Measurements from ENCODE around the gene TRIM52. TPM values are rescaled to one million over a fixed set of nuclear protein-coding genes. Genes with fewer than 3 reads are reported as not detected.
"Not testable (repeated sequence)": the region's sequence is repeated elsewhere in the genome, so short reads cannot be mapped to it uniquely, and the experiment has no call there.

TRIM52 gene
- total RNA-seq, 2 experiments from 2014 or later = 10.4 TPM

DNA sequence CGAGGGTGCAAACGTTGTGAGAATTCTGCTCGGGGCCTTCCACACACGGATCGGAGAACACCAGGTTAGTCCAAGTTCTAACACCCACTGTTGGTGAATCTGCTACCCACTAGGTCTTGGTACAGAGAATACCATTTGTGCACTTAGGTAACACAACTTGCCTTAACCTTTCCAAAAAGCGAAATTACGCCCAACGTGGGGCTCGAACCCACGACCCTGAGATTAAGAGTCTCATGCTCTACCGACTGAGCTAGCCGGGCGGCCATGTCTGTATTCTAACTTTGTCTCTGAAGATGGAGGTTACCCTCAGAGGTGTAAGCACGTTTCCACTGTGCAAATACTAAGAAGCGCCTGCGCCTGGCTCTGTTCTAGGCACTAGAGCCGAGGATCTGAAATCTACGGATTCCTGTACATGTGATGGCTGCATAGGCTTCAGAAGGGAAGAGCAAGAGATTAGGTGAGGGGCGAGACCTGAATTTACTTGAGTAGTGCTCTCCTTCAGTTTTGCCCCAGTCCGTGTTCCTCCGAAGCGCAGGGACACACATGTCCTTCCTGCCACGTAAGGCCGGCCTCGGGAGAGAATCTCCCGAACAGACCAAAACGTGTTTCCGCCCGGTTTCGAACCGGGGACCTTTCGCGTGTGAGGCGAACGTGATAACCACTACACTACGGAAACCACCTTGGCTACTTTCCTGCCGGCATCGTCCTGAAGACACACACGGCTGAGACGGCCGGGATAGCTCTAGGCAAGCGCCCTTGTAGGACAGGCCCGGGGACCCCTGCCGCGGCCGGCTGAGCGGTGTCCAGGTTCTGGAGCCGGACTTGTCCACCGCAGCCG is 38.9 kb downstream of the TRIM52 start:
- ChIA-PET POLR2A (interaction anchor here (0.6 to 7.1 kb wide), 6 partner anchors 14 to 37 kb away, joined by 3 to 33 read pairs (median 9); partner anchors contain the start of gene RACK1), CTCF (interaction anchor here (0.8 to 2.1 kb wide), 8 partner anchors 15 to 37 kb away, joined by 3 to 11 read pairs (median 5); partner anchors contain the start of gene TRIM7)

DNA sequence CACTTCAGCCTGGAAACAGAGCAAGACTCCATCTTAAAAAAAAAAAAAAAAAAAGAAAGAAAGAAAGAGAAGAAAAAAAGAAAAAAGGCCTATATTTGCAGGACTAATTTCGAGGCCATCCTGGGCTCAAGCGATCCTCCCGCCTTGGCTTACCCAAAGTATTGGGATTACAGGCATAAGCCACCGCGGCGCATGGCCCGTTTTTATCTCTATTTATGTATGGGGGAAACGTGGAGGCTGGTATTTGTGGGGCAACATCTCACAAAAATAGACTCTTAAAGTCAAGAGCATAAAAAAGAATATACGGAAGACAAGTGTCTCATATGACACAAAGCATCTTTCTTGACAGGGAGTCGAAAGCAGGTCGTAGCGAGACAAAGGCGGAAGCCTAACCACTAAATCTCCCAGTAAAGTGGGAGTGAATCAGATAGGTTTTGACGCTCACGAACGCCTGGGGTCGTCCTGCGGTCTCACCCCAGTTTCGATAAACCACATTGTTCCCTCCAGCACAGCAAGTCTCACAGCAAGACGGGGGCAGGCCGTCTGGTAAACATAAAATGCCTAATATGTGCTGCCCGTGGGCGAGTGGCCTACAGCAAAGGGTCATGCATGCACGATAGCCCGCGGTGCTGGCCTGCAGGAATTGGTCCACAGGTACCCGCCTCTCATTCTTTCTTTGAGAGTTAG is 39.7 kb downstream of the TRIM52 start:
- ChIA-PET POLR2A (interaction anchor here (1.0 to 7.1 kb wide), 2 partner anchors 15 to 36 kb away, joined by 3 to 33 read pairs; no protein-coding TSS in a partner anchor), CTCF (interaction anchor here (1.0 to 2.1 kb wide), 5 partner anchors 13 to 37 kb away, joined by 4 to 11 read pairs (median 4); partner anchors contain the start of gene TRIM7)

- POLR2A ChIA-PET = no interaction called here
- CTCF ChIA-PET = interaction anchor here (0.6 to 1.0 kb wide), 2 partner anchors 12 to 45 kb away, joined by 3 to 4 read pairs; no protein-coding TSS in a partner anchor
Observed at GRCh38 chr5:181220178-181220515, 40.8 kb downstream of the TRIM52 start.

- POLR2A ChIA-PET = no interaction called here
- CTCF ChIA-PET = interaction anchor here (0.6 kb wide), 1 partner anchor 44 kb away, joined by 3 read pairs; no protein-coding TSS in a partner anchor
Observed at GRCh38 chr5:181219262-181220177, 41.4 kb downstream of the TRIM52 start.

GRCh38 chr5:181218795-181219124 is 42.2 kb downstream of the TRIM52 start:
- ChIA-PET POLR2A (no interaction called here), CTCF (no interaction called here)

DNA sequence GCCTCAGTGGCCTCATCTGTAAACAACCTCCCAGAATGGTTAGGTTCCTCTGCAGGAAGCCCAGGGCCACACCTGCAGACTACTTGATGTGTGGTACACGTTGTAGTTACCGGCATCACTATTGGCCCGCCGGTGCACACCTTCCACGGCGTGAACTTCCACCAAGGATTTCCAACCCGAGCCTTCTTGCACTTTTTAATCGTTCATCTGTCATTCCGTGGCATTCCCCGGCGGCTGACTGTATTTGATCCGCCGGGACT is 43.2 kb downstream of the TRIM52 start:
- ChIA-PET POLR2A (no interaction called here), CTCF (no interaction called here)

DNA sequence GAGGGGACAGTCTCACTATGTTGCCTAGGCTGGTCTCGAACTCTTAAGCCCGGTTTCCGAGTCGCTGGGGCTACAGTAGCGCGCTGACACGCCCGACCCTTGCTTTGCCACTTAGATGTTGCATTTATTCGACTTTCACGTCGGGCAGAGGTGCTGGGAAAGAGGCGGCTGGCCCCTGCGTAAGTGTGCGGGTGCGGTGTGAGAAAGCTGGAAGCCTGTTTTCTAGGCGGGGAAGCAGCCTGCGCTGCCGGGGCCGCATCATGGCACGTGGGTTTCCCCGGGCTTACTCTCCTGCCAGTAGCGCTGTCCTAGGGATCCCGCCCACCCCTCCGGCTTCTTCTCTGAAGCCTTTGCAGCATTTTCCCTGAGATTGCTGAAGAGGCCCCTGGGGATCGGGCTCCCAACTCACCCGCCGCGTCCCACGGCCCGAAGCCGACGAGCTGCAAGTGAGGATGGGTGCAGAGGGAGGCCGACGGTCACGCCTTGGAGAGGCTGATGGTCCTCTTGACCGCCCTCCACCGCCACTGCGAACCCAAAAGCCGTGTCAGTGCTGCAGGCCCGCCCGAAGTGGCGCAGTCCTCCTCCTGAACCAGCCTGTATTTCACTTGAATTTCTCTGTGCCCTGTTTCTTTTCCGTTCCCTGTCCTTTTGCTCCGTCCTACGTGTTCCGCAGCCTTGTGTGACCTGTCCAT is 43.7 kb downstream of the TRIM52 start:
- ChIA-PET CTCF (no interaction called here), POLR2A (no interaction called here)

- POLR2A ChIA-PET = no interaction called here
- CTCF ChIA-PET = no interaction called here
Observed at GRCh38 chr5:181215997-181216989, 44.6 kb downstream of the TRIM52 start.

DNA sequence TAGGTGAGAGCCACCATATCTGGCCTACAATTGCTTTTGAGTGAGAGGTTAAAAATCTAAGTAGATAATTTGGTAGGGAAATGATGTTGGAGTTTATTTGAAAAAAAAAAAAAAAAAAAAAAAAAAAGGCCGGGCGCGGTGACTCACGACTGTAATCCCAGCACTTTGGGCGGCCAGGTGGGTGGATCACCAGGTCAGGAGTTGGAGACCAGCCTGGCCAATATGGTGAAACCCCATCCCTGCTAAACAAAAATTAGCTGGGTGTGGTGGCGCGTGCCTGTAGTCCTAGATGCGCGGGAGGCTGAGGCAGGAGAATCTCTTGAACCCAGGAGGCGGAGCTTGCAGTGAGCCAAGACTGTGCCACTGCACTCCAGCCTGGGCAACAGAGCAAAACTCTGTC is 46.7 kb downstream of the TRIM52 start:
- ChIA-PET POLR2A (interaction anchor here (0.6 kb wide), 1 partner anchor 48 kb away, joined by 5 read pairs; no protein-coding TSS in a partner anchor), CTCF (interaction anchor here (1.0 kb wide), 1 partner anchor 10 kb away, joined by 3 read pairs; the partner anchor contains the start of gene TRIM7)

DNA sequence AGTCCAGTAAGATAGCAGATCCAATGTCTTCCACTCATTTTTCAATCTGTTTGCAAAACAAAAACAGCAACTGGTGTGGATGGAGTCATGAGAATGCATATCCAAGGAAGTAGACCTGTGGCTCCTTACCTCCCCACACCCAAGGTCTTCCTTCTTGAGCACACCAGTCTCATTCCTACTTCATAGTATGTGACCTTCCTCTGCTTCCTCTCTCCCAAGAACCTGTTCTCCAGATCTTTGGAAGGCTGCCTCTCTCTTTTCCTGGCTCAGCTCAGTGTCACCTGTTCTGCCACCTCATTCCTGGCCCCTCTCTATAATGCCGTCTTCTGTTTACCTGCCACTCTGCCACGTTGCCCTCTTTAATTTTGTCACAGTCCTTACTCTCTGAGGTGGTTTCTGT is 48.0 kb downstream of the TRIM52 start:
- ChIA-PET POLR2A (no interaction called here), CTCF (no interaction called here)

- POLR2A ChIA-PET = no interaction called here
Observed at GRCh38 chr5:181212080-181212479, 48.9 kb downstream of the TRIM52 start.

GRCh38 chr5:181211208-181211607 is 49.7 kb downstream of the TRIM52 start:
- POLR2A ChIA-PET = no interaction called here

More at GRCh38 chr5:181212080-181212479, 48.9 kb downstream of the TRIM52 start:
- CTCF ChIA-PET = no interaction called here

DNA sequence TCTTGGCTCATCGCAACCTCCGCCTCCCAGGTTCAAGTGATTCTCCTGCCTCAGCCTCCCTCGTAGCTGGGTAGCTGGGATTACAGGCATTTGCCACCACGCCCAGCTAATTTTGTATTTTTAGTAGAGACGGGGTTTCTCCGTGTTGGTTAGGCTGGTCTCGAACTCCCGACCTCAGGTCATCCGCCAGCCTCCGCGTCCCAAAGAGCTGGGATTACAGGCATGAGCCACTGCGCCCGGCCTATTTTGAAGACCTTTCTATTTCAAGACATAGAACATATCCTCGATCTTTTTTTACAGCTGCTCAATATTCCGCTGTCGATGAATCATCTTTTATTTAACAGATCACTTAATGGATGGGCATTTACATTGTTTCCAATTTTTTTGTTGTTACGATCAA is 50.2 kb downstream of the TRIM52 start:
- POLR2A ChIA-PET = not testable (repeated sequence)
- CTCF ChIA-PET = interaction anchor here (0.6 to 1.2 kb wide), 2 partner anchors 21 to 33 kb away, joined by 3 read pairs; no protein-coding TSS in a partner anchor

More at GRCh38 chr5:181211208-181211607, 49.7 kb downstream of the TRIM52 start:
- CTCF ChIA-PET = interaction anchor here (0.6 to 1.2 kb wide), 2 partner anchors 21 to 34 kb away, joined by 3 read pairs; no protein-coding TSS in a partner anchor

DNA sequence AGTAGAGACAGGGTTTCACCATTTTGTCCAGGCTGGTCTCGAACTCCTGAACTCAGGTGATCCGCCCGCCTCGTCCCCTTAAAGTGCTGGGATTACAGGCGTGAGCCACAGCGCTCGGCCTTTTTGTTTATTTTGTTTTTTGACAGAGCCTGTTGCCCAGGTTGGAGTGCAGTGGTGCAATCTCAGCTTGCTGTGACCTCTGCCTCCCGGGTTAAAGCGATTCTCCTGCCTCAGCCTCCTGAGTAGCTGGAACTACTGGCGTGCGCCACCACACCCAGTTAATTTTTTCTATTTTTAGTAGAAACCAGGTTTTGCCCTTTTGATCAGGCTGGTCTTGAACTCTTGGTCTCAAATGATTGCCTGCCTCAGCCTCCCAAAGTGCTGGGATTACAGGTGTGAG is 50.8 kb downstream of the TRIM52 start:
- POLR2A ChIA-PET = not testable (repeated sequence)
- CTCF ChIA-PET = interaction anchor here (1.2 to 1.6 kb wide), 2 partner anchors 13 to 33 kb away, joined by 3 to 4 read pairs; no protein-coding TSS in a partner anchor

DNA sequence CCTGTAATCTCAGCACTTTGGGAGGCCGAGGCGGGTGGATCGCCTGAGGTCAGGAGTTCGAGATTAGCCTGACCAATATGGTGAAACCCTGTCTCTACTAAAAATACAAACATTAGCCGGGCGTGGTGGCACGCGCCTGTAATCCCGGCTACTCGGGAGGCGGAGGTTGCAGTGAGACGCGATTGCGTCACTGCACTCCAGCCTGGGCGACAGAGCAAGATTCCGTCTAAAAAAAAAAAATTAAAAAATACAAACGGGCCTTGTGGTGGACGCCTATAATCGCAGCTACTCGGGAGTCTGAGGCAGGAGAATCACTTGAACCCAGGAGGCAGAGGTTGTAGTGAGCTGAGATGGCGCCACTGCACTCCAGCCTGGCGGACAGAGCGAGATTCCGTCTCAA is 51.9 kb downstream of the TRIM52 start:
- ChIA-PET CTCF (interaction anchor here (1.6 to 7.2 kb wide), 2 partner anchors 12 to 19 kb away, joined by 4 to 94 read pairs; no protein-coding TSS in a partner anchor), POLR2A (interaction anchor here (0.6 kb wide), 1 partner anchor 407 kb away, joined by 3 read pairs; the partner anchor contains the start of gene MGAT1)

- ChIA-PET CTCF (interaction anchor here (1.0 to 7.2 kb wide), 5 partner anchors 13 to 37 kb away, joined by 4 to 94 read pairs (median 10); partner anchors contain the start of genes RACK1 and TRIM41), POLR2A (interaction anchor here (1.0 to 2.7 kb wide), 4 partner anchors 16 to 36 kb away, joined by 3 to 26 read pairs (median 12); partner anchors contain the start of gene RACK1)
Observed at GRCh38 chr5:181207960-181208253, 53.0 kb downstream of the TRIM52 start.

- ChIA-PET POLR2A (interaction anchor here (0.7 to 2.7 kb wide), 8 partner anchors 16 to 36 kb away, joined by 3 to 26 read pairs (median 4); partner anchors contain the start of genes RACK1 and TRIM41), CTCF (interaction anchor here (0.6 to 7.2 kb wide), 9 partner anchors 13 to 914 kb away, joined by 3 to 94 read pairs (median 6); partner anchors contain the start of genes RACK1, TRIM41 and TRIM52)
Observed at GRCh38 chr5:181207214-181207959, 53.6 kb downstream of the TRIM52 start.

Measured in activated CD8-positive, alpha-beta memory T cell treated with anti-CD3 and anti-CD28 coated beads for 36 hours (primary cell).